ENCODE measurements around the gene PDE4D. TPM values are rescaled to one million over a fixed set of nuclear protein-coding genes. Genes with fewer than 3 reads are reported as not detected.

The PDE4D gene
- total and polyA plus RNA-seq, 2 donors (not counting 3 experiments of a cell fraction or from before 2014, with no cell fraction given), result 34.5 to 51.2 TPM

- no peak for FAIRE-seq
- dilution Hi-C loops (cut with MboI; ENCODE audit: extremely low pct_ligation_motif_present, low sequenced_read_pairs) (no loop called here), intact Hi-C loops (cut with micrococcal nuclease) (no loop called here)
- Histone ChIP-seq H3K9me3 (replicated peaks; ENCODE audit: control insufficient read depth, insufficient read depth, low read length) (no peaks in the 10 kb centered on the region), H3K9me1 (replicated peaks; ENCODE audit: control insufficient read depth, extremely low read depth, insufficient read depth, low read length) (no peaks in the 10 kb centered on the region), H2AFZ (ENCODE audit: low read depth, low read length) (no peak overlapping the region), H3K4me3 (replicated peaks in 1 of 3; ENCODE audit: insufficient read depth in 1 of 3, low read depth in 1 of 3, low read length in 3 of 3) (no peak overlapping the region), H3K27me3 (ENCODE audit: control insufficient read depth in 2 of 2, insufficient read depth in 2 of 2, low read length in 2 of 2) (peaks cover 32 to 43% of the 10 kb centered on the region in 2 experiments), H3K4me1 (ENCODE audit: control insufficient read depth, extremely low read depth, insufficient read depth, low read length) (no peaks in the 10 kb centered on the region), H3K27ac (ENCODE audit: insufficient read depth, low read depth, low read length) (no peak overlapping the region), H3K79me2 (ENCODE audit: control insufficient read depth, insufficient read depth, low read length) (no peaks in the 10 kb centered on the region), H3K9ac (replicated peaks; ENCODE audit: extremely low read depth, insufficient read depth, low read length) (no peak overlapping the region), H4K20me1 (replicated peaks; ENCODE audit: control insufficient read depth, extremely low read depth, insufficient read depth, low read length) (no peaks in the 10 kb centered on the region), H3K36me3 (ENCODE audit: control insufficient read depth in 2 of 2, extremely low read depth in 1 of 2, insufficient read depth in 2 of 2, low read length in 2 of 2) (no peaks in the 10 kb centered on the region), H3K4me2 (ENCODE audit: insufficient read depth, low read length) (no peak overlapping the region)
- ChIA-PET POLR2A (no interaction called here), CTCF (no interaction called here)
- no TSS peak for BruUV-seq (replicated peaks)
- no peak for DNase-seq (ENCODE audit: low read depth, low spot score)
- TF ChIP-seq MYC (IDR thresholded peaks at IDR 0.05; ENCODE audit: low read depth, low read length) (no peak), EZH2 (IDR thresholded peaks at IDR 0.05; ENCODE audit: borderline replicate concordance, low read depth, low read length, severe bottlenecking) (peak; percentile 31), JUN (IDR thresholded peaks at IDR 0.05; ENCODE audit: borderline replicate concordance, insufficient read depth, insufficient read length, low read depth) (no peak), POLR2A (IDR thresholded peaks at IDR 0.05; ENCODE audit: low read depth, low read length) (no peak), POLR2AphosphoS5 (IDR thresholded peaks at IDR 0.05; ENCODE audit: insufficient read depth, low read depth, low read length) (no peak), FOS (IDR thresholded peaks at IDR 0.05; ENCODE audit: borderline replicate concordance, insufficient read depth, low read length) (no peak), CTCF (IDR thresholded peaks at IDR 0.05; ENCODE audit: extremely low read depth in 1 of 2, insufficient read depth in 1 of 2, low read depth in 1 of 2, low read length in 2 of 2) (no peak)
Measured at GRCh38 chr5:59891962-59892643, 1.4 kb downstream of the PDE4D start.

All from endothelial cell of umbilical vein (primary cell).